Measurements from ENCODE around the gene GRB7. TPM values are rescaled to one million over a fixed set of nuclear protein-coding genes. Genes with fewer than 3 reads are reported as not detected.

The GRB7 gene
- total RNA-seq, 2 experiments from 2014 or later: 0.37 TPM; not detected in 1

DNA sequence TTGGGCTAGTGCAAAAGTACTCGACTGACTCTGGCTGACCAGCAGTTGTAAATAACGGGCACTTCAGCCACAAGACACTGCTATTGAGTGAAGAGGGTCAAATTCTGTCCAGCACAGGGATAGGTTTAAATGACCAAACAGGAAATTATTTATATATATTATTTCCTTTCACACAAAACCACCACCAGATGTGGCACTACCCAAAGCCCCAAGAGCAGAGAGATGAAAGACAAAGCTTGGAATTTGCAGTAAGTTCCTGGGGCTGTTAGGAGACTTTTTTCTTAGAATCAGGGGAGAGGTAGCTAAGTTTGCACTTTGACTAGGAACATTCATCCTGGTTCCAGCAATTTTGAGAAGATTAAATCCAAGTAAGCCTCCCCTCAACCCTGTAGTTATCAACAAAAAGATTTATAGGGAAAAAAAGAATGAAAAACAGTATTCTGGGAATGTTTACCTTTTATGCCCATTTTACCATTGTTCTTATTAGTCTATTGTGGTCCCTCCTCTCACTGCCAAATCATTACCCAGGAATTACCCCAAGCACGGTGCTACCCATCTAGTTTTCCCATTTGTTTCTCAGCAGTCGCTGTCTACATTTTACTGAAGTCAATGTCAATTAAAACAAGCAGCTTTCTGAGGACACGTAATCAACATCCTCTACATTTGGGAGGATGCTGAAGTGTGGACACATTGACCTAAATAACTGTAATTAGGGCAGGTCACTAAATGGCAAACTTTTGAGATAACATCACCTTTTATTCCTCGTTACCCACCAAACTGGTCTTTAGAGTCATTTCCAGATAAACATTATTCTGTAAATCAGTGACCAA, 43.5 kb downstream of the GRB7 start:
- peak overlapping the region; percentile 48 for H3K27ac Mint-ChIP-seq

GRCh38 chr17:39781861-39782213, 44.1 kb downstream of the GRB7 start:
- POLR2A ChIA-PET: interaction anchor here (2.5 kb wide), 1 partner anchor 10 kb away, joined by 7 read pairs; no protein-coding TSS in a partner anchor
- Mint-ChIP-seq H3K4me3 (no peak overlapping the region), H3K36me3 (ENCODE audit: low read depth) (peaks cover 47% of the 10 kb centered on the region), H3K4me1 (ENCODE audit: low read depth) (peaks cover 57% of the 10 kb centered on the region), H3K27me3 (ENCODE audit: low read depth) (no peaks in the 10 kb centered on the region), H3K27ac (peak overlapping the region; percentile 16), H3K9me3 (ENCODE audit: insufficient read depth) (no peaks in the 10 kb centered on the region)
- no peak for DNase-seq
- no peak for ATAC-seq
- CTCF ChIA-PET: interaction anchor here (0.9 to 2.2 kb wide), 4 partner anchors 11 to 160 kb away, joined by 3 to 7 read pairs (median 4); partner anchors contain the start of gene IKZF3

More for the DNA sequence above, 43.5 kb downstream of the GRB7 start:
- POLR2A ChIA-PET: interaction anchor here (0.9 to 2.5 kb wide), 2 partner anchors 9 to 11 kb away, joined by 3 to 7 read pairs; no protein-coding TSS in a partner anchor
- Mint-ChIP-seq H3K9me3 (ENCODE audit: insufficient read depth) (no peaks in the 10 kb centered on the region), H3K36me3 (ENCODE audit: low read depth) (peaks cover 50% of the 10 kb centered on the region), H3K4me3 (peak overlapping the region; percentile 16), H3K27me3 (ENCODE audit: low read depth) (no peaks in the 10 kb centered on the region), H3K4me1 (ENCODE audit: low read depth) (peaks cover 63% of the 10 kb centered on the region)
- ATAC-seq (no peak), DNase-seq (no peak)
- CTCF ChIA-PET: interaction anchor here (0.8 to 2.2 kb wide), 7 partner anchors 12 to 159 kb away, joined by 3 to 7 read pairs (median 4); partner anchors contain the start of gene IKZF3

DNA sequence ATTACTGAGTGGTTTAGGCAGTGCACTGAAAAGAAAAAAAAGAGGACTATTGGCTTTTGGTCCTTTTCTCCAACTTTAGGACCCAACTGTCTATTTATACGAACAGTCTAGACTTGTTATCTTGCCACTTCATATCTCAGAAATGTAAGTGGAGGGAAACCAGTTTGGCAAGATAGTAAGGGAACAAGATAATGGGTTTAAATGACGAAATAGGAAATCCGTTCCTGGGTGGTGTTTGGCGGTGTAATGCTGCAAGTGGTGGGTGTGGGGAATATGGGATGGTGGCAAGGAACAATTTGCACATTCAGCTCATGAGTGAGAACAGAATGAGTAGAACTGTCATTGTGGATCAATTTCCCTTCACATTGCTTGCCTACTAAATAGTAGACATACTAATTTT, 44.7 kb downstream of the GRB7 start:
- Mint-ChIP-seq H3K9me3 (ENCODE audit: insufficient read depth) (no peaks in the 10 kb centered on the region), H3K4me3 (no peak overlapping the region), H3K27ac (peak overlapping the region; percentile 21), H3K36me3 (ENCODE audit: low read depth) (peaks cover 52% of the 10 kb centered on the region), H3K27me3 (ENCODE audit: low read depth) (no peaks in the 10 kb centered on the region), H3K4me1 (ENCODE audit: low read depth) (peaks cover 53% of the 10 kb centered on the region)
- no peak for DNase-seq
- ChIA-PET CTCF (interaction anchor here (0.7 to 1.6 kb wide), 5 partner anchors 10 to 160 kb away, joined by 3 to 5 read pairs (median 3); partner anchors contain the start of gene IKZF3), POLR2A (interaction anchor here (2.5 kb wide), 1 partner anchor 10 kb away, joined by 7 read pairs; no protein-coding TSS in a partner anchor)
- no peak for ATAC-seq

DNA sequence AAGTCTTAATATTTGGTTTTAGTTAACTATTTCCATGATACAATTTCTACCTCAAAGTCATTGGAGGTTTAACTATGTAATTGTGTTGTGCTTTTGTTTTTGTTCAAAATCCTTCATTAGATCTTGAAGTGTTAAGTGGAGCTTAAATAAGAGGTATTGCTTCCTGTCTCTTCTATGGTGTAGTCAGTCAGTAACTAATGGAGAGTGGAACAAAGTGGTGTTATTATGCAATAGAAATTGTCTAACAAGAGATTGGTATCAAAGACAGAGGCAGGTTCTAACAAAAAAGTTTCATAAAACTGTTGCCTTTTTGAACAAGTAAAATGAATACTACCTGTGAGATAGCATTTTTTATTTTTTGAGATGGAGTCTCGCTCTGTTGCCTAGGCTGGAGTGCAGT, 45.2 kb downstream of the GRB7 start:
- H3K27me3 Mint-ChIP-seq (ENCODE audit: low read depth): no peaks in the 10 kb centered on the region
- no peak overlapping the region for H3K4me3 Mint-ChIP-seq
- CTCF ChIA-PET: interaction anchor here (0.7 to 1.5 kb wide), 4 partner anchors 10 to 34 kb away, joined by 3 read pairs; no protein-coding TSS in a partner anchor
- peaks cover 52% of the 10 kb centered on the region for H3K36me3 Mint-ChIP-seq (ENCODE audit: low read depth)
- H3K4me1 Mint-ChIP-seq (ENCODE audit: low read depth): peaks cover 52% of the 10 kb centered on the region
- POLR2A ChIA-PET: interaction anchor here (2.5 kb wide), 1 partner anchor 9 kb away, joined by 7 read pairs; no protein-coding TSS in a partner anchor
- H3K9me3 Mint-ChIP-seq (ENCODE audit: insufficient read depth): no peaks in the 10 kb centered on the region
- DNase-seq (no peak), ATAC-seq (no peak)
- H3K27ac Mint-ChIP-seq: no peak overlapping the region

GRCh38 chr17:39787041-39787440, 49.3 kb downstream of the GRB7 start:
- no peaks in the 10 kb centered on the region for H3K9me3 Mint-ChIP-seq (ENCODE audit: insufficient read depth)
- peaks cover 59% of the 10 kb centered on the region for H3K36me3 Mint-ChIP-seq (ENCODE audit: low read depth)
- no peak for DNase-seq
- no peak overlapping the region for H3K4me3 Mint-ChIP-seq
- CTCF ChIA-PET: interaction anchor here (0.8 to 2.1 kb wide), 2 partner anchors 10 to 32 kb away, joined by 3 to 6 read pairs; no protein-coding TSS in a partner anchor
- H3K27me3 Mint-ChIP-seq (ENCODE audit: low read depth): no peaks in the 10 kb centered on the region
- no peak for ATAC-seq
- peaks cover 39% of the 10 kb centered on the region for H3K4me1 Mint-ChIP-seq (ENCODE audit: low read depth)
- POLR2A ChIA-PET: no interaction called here
- no peak overlapping the region for H3K27ac Mint-ChIP-seq

- H3K9me3 Mint-ChIP-seq (ENCODE audit: insufficient read depth): no peaks in the 10 kb centered on the region
- ChIA-PET POLR2A (no interaction called here), CTCF (interaction anchor here (1.6 kb wide), 1 partner anchor 9 kb away, joined by 3 read pairs; no protein-coding TSS in a partner anchor)
- no peaks in the 10 kb centered on the region for H3K27me3 Mint-ChIP-seq (ENCODE audit: low read depth)
- DNase-seq (no peak), ATAC-seq (no peak)
- no peak overlapping the region for H3K4me3 Mint-ChIP-seq
- peaks cover 39% of the 10 kb centered on the region for H3K4me1 Mint-ChIP-seq (ENCODE audit: low read depth)
- H3K36me3 Mint-ChIP-seq (ENCODE audit: low read depth): peaks cover 60% of the 10 kb centered on the region
- no peak overlapping the region for H3K27ac Mint-ChIP-seq
These were observed 50.2 kb downstream of the GRB7 start for GRCh38 chr17:39787743-39788484.

DNA sequence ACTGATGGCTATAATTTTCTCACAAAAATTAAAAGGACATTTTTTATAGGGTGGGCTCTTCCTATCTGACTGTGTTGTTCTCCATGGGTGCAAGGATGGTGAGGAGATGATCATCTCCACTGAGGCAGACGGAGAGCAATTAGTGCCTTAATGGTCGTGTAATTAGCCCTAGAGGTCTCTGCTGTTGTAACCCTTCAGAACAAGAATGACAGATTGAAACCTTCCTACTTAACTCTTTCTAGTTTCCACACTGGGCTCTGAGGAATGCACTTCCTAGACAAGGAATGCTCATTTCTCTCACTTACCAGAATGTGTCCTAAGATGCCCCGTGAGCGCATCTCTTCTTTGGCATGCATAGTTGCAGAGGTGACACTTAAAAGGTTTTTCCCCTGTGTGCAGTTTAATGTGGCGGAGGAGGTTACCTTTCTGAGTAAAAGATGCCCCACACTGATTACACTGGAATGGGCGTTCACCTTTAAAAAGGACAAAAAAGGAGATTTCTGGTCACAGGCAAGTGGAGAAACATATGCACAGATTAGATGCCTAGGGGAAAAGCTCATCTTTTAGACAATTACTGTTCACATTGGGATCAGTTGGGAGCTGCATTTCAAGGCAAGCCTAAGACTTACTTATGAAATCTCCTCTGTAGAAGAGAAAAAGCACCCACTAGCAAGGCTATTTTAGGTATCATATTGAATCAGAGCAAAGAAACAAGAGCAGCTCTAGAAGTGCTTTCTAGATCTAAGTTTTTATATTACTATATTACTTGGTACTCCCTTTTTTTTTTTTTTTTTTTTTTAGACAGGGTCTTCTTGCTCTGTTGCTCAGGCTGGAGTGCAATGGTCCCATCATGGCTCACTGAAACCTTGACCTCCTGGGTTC, 53.6 kb downstream of the GRB7 start:
- Mint-ChIP-seq H3K4me3 (peak overlapping the region; percentile 20), H3K9me3 (ENCODE audit: insufficient read depth) (no peaks in the 10 kb centered on the region), H3K36me3 (ENCODE audit: low read depth) (peaks cover 50% of the 10 kb centered on the region), H3K27ac (peak overlapping the region; percentile 72), H3K27me3 (ENCODE audit: low read depth) (no peaks in the 10 kb centered on the region), H3K4me1 (ENCODE audit: low read depth) (peaks cover 58% of the 10 kb centered on the region)
- ATAC-seq (peak; percentile 69), DNase-seq (peak; percentile 66)
- POLR2A ChIA-PET: interaction anchor here (0.7 to 2.1 kb wide), 4 partner anchors 9 to 36 kb away, joined by 4 to 7 read pairs (median 6); no protein-coding TSS in a partner anchor
- CTCF ChIA-PET: interaction anchor here (0.8 to 2.6 kb wide), 6 partner anchors 15 to 169 kb away, joined by 3 to 20 read pairs (median 6); partner anchors contain the start of gene IKZF3

DNA sequence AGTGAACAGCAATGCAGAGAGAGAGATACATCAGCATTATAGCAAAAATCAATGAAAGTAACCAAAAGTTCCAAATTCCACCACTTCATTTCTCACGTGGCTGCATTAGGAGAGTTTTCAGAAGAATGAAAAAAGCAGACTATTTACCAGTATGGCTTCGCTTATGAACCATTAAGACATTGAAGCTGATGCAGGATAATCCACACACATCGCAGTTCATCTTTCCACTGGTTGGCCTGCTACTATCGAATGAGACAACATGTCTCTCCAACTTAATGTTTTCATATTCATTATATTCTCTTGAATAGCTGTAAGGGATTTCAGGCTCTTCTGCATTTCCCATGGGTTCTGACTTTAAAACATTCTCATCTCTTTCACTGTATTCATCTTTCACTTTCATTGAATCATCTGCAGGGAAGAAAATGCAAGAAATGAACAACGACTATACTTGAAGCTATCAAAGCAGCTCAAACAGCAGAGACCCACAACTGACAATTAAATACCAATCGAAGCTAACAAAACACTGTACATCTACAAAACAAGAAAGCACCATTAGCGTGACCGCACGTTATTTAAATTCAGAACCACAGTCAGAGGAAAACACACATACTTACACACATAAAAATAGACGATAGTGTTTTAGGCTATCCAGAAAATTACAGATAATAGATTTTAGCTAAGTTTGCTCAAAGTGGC, 54.9 kb downstream of the GRB7 start:
- peak overlapping the region; percentile 62 for H3K4me3 Mint-ChIP-seq
- no peaks in the 10 kb centered on the region for H3K9me3 Mint-ChIP-seq (ENCODE audit: insufficient read depth)
- no peaks in the 10 kb centered on the region for H3K27me3 Mint-ChIP-seq (ENCODE audit: low read depth)
- H3K36me3 Mint-ChIP-seq (ENCODE audit: low read depth): peaks cover 48% of the 10 kb centered on the region
- ChIA-PET CTCF (interaction anchor here (0.8 to 3.5 kb wide), 15 partner anchors 10 to 188 kb away, joined by 3 to 20 read pairs (median 6); partner anchors contain the start of gene PSMD3), POLR2A (interaction anchor here (0.7 to 2.1 kb wide), 8 partner anchors 10 to 391 kb away, joined by 3 to 7 read pairs (median 4); partner anchors contain the start of gene ORMDL3)
- DNase-seq (no peak), ATAC-seq (no peak)
- H3K4me1 Mint-ChIP-seq (ENCODE audit: low read depth): peaks cover 56% of the 10 kb centered on the region
- peak overlapping the region; percentile 93 for H3K27ac Mint-ChIP-seq

- no peak for DNase-seq
- CTCF ChIA-PET: interaction anchor here (0.8 to 3.5 kb wide), 16 partner anchors 12 to 187 kb away, joined by 3 to 20 read pairs (median 6); partner anchors contain the start of gene PSMD3
- H3K36me3 Mint-ChIP-seq (ENCODE audit: low read depth): peaks cover 43% of the 10 kb centered on the region
These were observed 55.6 kb downstream of the GRB7 start for GRCh38 chr17:39793301-39793872.

More at GRCh38 chr17:39793301-39793872, 55.6 kb downstream of the GRB7 start:
- no peaks in the 10 kb centered on the region for H3K27me3 Mint-ChIP-seq (ENCODE audit: low read depth)
- peak overlapping the region; percentile 62 for H3K4me3 Mint-ChIP-seq
- ATAC-seq: no peak
- H3K9me3 Mint-ChIP-seq (ENCODE audit: insufficient read depth): no peaks in the 10 kb centered on the region
- H3K27ac Mint-ChIP-seq: peak overlapping the region; percentile 93
- peaks cover 58% of the 10 kb centered on the region for H3K4me1 Mint-ChIP-seq (ENCODE audit: low read depth)
- POLR2A ChIA-PET: interaction anchor here (0.7 to 2.1 kb wide), 10 partner anchors 9 to 392 kb away, joined by 3 to 7 read pairs (median 3); partner anchors contain the start of gene ORMDL3

All from activated CD8-positive, alpha-beta T cell treated with anti-CD3 and anti-CD28 coated beads, Interleukin-2, amount 10 ng/mL, durations not matched to agents 7 days and 5 days (primary cell).